HG03175 (cell line): Measurements from ENCODE around the gene MSH4.
A peak's percentile ranks its signal among the peaks of the same experiment; 100 is the strongest.
"Not testable (repeated sequence)": the region's sequence is repeated elsewhere in the genome, so short reads cannot be mapped to it uniquely, and the experiment has no call there.

ENCODE experiments used
- ATAC-seq: cut with Tn5 transposase; IDR thresholded peaks from one replicate; pipeline ENCODE4 v1.9.1; 2021; ENCODE audit warnings: mild to moderate bottlenecking, moderate library complexity; ENCODE audit not compliant: unreplicated experiment

The MSH4 gene

DNA sequence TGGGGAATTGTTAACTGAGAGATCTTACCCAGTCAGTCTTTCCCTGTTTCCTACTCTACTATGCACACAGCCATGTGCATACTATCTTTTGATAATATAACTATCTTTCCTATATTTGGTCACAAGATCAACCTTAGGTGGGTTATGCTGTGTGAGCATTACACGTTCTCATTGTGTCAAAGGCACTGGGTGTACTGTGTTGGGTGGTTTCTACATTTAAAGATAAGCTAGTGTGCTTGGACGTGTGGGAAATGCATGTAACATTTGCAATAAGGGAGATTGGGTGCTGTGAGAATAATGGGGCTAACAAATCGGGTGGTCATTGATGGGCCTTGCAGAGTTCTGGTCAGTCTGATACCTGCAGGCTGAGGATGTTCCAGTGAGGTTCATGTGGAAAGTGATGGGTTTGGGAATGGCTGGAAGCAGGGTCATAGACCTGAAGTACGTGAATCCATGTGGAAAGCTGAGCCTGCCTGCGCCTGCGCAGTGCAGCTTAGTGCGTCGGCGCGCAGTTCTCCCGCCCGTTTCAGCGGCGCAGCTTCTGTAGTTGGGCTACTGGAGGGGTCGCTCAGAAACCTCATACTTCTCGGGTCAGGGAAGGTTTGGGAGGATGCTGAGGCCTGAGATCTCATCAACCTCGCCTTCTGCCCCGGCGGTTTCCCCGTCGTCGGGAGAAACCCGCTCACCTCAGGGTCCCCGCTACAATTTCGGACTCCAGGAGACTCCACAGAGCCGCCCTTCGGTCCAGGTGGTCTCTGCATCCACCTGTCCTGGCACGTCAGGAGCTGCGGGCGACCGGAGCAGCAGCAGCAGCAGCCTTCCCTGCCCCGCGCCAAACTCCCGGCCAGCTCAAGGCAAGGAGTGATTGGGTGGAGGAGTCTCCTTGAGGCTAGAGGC, at the start of gene MSH4:
Gene MSH4 (plus strand): TSS at position 507 of the 897 bp plus-strand sequence. CDS start 104 bp downstream, at position 611.
- ATAC-seq, result no peak

DNA sequence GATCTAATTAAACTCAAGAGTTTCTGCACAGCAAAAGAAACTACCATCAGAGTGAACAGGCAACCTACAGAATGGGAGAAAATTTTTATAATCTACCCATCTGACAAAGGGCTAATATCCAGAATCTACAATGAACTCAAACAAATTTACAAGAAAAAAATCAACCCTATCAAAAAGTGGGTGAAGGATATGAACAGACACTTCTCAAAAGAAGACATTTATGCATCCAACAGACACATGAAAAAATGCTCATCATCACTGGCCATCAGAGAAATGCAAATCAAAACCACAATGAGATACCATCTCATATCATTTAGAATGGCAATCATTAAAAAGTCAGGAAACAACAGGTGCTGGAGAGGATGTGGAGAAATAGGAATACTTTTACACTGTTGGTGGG, 39.5 kb upstream of the MSH4 start:
- not testable (repeated sequence) for ATAC-seq

DNA sequence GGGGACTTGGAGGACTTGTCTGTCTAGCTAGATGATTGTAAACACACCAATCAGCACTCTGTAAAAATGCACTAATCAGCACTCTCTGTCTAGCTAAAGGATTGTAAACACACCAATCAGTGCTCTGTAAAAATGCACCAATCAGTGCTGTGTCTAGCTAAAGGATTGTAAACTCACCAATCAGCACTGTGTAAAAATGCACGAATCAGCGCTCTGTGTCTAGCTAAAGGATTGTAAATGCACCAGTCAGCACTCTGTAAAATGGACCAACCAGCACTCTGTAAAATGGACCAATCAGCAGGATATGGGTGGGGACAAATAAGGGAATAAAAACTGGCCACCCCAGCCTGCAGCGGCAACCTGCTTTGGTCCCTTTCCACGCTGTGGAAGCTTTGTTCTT, 38.1 kb upstream of the MSH4 start:
- ATAC-seq, result not testable (repeated sequence)

DNA sequence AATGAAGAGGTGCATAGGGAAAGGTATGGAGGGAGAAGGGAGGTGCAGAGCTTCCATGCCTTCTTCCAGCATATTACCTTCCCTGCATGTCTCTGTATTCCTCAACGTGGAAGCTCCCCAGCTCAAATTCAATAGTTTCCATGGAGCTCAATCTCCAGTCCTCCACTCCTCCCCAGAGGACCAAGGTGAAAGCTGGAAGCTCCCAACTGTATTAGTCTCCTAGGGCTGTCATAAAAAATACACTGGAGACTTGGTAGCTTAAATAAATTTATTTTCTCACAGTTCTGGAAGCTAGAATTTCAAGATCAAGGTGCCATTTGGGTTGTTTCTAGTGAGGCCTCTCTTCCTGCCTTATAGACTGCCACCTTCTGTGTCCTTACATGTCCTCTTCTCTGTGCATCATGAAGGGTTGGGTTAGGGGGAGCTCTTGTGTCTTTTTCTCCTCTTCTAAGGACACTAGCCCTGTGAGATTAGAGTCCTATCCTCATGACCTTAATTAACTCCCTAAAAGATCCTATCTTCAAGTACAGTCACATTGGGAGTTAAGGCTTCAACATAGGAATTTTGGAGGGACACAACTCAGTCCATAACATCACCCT, 32.5 kb upstream of the MSH4 start:
- ATAC-seq, result no peak

DNA sequence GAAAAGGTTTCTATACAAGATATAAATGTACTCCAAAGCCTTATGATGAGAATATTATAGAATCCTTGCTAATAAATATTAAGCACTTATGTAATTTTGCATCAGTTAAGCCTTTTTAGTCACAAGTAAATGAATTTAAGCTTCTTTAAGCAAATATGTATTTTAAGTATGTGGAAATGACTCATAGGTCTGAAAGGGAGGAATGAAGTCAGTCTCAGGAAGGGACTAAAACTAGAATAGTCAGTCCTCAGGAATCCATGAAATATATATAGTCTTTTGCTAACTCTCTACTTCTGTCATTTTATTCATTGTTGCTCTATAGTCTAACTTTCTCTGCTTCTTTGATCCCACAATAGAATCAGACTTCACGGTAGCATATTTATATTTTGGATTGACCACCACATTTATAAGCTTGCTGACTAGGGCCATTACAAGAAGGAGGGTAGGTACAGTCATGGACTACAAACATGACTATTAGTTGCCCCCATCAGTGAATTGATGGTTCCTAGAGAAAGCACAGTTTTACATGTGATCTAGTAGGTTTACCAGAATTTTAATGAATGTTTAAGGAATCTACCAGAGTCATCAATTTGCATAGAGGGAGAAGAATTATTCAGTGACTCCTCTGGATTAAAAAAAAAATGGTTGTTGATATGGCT, 30.9 kb upstream of the MSH4 start:
- no peak for ATAC-seq

DNA sequence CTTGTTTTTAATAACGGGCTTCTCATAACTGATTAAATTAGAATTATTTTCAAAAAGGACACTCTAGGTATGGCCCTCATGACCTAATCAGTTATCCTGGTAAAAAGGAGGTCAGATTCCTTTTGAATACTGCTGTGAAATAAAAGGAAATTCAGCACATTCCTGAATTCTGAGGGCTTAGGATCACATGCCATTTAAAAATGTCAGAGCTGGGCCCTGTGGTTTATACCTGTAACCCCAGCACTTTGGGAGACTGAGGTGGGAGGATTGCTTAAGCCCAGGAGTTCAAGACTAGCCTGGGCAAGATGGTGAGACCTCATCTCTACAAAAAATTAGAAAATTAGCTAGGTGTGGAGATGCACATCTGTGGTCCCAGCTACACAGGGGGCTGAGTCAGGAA, 28.7 kb upstream of the MSH4 start:
- ATAC-seq, result no peak

DNA sequence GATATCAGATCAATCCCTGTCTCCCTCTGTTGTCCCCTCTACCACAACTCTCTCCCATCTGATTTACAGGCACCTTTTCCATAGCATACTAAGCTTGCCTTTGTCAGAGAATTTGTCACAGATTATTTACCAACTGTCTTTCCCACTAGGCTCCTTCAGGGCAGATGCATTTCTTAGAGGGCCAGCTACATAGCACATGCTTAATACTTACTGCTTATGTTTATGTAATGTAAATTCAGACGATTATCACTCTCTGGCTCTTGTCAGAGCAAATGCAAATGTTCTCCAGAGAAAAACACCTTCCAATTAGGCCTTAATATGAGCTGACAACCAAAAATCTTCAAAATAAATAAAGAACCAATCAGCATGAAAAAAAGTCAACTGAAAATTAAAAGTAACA, 25.9 kb upstream of the MSH4 start:
- ATAC-seq, result no peak

DNA sequence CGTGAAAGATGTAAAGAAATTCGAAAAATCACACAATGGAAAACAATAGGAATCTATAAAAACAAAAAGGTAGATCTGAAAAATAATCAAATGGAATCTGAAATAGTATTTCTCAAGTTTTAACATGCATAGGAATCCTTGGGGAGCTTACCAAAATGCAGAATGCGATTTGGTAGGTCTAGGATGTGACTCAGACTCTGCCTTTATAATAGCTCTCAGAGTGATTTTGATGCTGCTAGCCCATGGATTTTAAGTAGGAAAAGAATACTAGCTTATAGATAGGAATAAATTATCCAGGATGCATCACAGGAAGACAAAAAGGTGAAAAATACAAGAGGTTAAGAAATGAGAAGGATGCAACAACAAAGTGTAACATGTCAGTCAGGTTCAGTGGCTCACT, 24.7 kb upstream of the MSH4 start:
- ATAC-seq, result no peak

DNA sequence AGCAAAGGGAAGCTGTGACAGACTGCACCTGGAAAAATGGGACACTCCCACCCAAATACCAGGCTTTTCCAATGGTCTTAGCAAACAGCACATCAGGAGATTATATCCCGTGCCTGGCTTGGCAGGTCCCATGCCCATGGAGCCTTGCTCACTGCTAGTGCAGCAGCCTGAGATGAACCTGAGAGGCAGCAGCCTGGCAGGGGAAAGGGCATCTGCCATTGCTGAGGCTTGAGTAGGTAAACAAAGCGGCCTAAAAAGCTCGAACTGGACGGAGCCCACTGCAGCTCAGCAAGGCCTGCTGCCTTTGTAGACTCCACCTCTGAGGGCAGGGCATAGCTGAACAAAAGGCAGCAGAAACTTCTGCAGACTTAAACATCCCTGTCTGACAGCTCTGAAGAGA, 18.9 kb upstream of the MSH4 start:
- ATAC-seq, result not testable (repeated sequence)

DNA sequence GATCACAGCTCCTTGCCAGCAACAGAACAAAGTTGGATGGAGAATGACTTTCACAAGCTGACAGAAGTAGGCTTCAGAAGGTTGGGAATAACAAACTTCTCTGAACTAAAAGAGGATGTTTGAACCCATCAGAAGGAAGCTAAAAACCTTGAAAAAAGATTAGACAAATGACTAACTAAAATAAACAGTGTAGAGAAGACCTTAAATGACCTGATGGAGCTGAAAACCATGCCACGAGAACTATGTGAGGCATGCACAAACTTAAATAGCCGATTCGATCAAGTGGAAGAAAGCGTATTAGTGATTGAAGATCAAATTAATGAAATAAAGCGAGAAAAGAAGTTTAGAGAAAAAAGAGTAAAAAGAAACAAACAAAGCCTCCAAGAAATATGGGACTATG, 18.0 kb upstream of the MSH4 start:
- not testable (repeated sequence) for ATAC-seq

DNA sequence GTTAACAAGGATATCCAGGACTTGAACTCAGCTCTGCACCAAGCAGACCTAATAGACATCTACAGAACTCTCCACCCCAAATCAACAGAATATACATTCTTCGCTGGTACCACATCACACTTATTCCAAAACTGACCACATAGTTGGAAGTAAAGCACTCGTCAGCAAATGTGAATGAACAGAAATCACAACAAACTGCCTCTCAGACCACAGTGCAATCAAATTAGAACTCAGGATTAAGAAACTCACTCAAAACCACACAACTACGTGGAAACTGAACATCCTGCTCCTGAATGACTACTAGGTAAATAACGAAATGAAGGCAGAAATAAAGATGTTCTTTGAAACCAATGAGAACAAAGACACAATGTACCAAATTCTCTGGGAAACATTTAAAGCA, 16.5 kb upstream of the MSH4 start:
- not testable (repeated sequence) for ATAC-seq

DNA sequence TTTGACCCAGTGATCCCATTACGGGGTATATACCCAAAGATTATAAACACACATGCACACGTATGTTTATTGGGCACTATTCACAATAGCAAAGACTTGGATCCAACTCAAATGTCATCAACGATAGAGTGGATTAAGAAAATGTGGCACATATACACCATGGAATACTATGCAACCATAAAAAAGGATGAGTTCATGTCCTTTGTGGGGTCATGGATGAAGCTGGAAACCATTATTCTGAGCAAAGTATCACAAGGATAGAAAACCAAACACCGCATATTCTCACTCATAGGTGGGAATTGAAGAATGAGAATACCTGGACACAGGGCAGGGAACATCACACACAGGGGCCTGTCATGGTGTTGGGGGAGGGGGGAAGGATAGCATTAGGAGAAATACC, 12.8 kb upstream of the MSH4 start:
- not testable (repeated sequence) for ATAC-seq

DNA sequence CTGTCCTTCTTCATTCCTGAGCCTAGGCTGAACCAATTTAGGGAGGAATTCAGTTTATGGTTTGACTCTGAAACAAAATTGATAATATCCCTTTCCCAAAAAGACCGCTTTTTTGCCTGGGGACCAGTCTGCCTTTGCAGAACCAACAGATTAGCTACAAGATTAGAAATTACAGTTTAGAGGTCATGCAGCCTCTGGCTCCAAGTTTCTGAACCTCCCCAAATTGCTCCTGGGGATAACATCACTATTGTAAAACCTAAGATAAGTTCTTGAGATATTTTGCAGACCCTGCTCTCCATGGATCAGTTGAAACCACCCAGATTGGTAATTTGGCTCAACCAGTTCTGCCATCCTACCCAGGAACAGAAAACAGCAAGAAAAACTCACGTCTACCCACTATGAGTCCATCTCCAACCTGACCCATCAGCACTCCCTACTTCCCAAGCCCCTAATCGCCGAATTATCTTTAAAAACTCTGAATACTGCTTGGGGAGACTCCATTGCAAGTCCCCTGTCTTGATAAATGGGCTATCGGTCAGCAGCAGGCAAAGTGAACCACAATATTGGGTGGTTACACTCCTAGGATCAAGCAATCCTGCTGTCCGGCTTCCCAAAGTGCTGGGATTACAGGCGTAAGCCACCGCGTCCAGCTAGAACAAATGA, 11.2 kb upstream of the MSH4 start:
- ATAC-seq, result peak; percentile 10

DNA sequence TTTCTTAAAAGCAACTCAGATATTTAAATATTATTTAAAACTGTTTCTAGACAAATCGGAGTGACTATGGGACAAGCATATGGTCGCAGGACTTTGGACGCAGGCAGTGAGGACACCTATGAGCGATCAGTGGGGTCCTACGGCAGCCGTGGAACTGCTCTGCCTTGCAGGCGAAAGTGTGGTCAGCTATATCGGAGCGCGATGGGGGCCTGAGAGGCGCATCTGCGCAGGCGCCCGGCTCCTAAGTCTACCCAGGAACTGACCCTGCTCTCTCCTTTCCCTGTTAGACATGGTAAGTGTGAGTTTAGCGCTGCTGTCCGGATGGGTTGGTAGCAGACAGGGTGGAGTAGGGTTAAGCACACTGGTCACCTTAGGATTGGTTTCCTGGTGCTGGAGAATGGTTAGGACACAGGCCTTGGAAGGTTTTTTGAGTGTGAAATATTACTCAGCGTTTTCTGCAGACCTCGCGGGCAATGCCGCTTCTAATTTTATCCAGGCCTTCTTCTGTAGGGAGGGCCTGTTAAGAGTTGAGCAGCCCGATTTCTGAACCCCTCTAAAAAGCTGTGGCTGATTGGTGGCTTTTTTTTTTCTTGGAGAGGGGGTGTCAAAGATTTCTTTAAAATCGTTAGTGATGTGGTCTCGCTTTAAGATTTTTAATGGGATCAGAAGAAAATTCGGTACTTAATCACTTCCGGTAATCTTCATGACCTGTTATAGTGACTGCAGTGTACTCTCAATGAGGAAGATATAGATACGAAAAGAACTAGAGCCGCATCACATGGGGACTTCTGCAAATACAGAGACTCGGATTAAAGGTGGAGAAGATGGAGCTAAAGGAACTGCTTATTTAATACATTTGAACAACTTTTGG, 10.5 kb upstream of the MSH4 start, which contains the start of gene RABGGTB:
Gene RABGGTB (plus strand): TSS at position 274 of the 871 bp plus-strand sequence. CDS start 16 bp downstream, at position 290.
- ATAC-seq, result peak; percentile 72

DNA sequence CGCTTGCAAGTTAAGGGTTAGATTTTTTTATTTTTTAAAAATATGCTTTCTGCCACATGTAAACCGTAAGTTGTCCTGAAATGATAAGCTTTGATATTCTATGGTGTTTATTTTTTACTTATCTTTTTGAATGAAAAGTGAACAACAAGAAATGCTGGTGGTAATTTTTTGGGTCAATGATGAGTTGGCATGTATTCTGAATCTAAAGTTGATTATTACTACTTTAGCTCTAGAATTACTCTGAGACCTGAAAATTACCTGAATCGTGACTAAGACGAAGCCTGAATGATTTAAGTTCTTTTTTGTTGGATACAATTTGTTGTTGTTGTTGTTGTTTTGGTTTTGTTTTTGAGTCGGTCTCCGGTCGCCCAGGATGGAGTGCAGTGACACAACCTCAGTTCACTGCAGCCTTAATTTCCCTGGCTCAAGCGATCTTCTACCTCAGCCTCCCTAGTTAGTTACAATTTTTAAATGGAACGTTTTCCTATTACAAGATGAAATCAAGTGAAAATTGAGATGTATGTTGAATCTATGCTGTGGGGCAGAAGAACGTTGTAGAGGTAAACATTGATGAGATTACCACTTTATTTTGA, 9.7 kb upstream of the MSH4 start:
- no peak for ATAC-seq

DNA sequence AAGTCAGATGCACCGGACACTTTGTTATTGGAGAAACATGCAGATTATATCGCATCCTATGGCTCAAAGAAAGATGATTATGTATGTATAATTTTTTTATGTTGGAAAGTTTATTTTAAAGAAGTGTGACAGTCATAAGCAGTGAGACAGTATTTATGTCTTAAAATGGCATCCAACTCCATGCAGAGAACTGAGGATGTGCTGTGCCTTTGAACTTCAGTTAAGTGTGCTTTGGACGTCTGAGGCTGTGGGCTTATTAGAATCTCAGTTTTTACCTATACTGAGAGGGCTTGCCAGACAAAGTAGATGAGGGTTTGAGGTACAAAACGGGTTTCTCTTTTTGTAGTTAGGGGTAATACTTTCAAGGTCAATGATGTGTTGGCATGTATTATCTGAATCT, 9.2 kb upstream of the MSH4 start:
- ATAC-seq, result no peak

DNA sequence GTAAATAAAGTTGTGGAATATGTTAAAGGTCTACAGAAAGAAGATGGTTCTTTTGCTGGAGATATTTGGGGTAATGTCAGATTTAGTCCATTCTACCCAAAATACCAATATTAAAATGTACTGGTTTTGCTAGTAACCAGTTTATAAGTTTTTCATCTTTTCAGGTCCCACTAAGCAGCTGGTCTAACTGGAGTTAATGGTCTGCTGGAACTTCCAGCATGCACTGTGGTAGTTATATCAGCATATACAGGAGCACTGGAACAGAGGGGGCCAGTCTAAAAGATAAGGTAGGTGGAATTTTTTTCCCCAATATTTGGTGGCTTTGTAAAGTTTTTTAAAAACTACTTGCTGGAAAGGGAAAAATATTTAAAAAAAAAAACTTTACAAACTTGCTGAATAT, 6.7 kb upstream of the MSH4 start:
- ATAC-seq, result no peak

DNA sequence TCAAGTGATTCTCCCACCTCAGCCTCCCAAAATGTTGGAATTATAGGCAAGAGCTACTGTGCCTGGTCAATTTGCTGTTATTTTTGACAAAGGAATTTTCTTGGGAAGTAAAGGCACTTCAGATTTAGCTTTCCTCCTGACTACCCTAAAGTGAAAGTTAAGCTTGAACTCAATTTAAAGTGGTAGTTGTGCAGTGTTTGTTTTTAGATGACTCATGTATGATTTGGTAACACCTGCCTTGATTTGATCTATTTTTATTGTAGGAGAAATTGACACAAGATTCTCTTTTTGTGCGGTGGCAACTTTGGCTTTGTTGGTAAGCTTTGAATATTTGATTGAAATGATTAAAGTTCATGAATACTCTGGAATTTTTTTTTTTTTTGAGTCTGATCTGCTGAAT, 5.7 kb upstream of the MSH4 start:
- no peak for ATAC-seq

DNA sequence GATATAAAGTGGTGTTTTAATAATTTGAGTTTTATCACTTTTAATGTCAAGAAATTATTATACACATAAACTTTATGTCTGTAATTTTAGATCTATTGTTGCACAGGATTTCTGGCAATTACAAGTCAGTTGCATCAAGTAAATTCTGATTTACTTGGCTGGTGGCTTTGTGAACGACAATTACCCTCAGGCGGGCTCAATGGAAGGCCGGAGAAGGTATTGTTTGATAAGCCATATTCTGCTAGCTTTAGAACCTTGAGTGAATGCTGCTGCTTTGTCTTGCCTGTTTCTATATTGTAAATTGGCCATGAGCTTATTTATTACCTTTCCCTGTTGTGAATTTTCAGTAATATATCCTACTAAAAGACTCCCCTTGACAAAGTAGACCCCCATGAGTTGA, 4.6 kb upstream of the MSH4 start:
- ATAC-seq, result no peak

DNA sequence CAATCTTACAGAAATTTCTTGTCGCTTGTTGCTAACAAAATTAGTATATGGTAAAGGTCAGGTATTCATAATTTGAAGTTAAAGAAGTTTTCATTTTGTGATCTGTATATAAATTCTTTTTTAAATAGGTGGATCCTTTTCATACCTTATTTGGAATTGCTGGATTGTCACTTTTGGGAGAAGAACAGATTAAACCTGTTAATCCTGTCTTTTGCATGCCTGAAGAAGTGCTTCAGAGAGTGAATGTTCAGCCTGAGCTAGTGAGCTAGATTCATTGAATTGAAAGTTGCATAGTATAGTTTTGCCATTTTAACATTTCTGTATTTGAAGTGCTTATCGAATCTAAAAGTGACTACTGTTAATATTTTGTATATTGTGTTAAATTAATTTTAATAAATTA, 2.3 kb upstream of the MSH4 start:
- no peak for ATAC-seq
